ENCODE measurements around the gene C1orf52.

The C1orf52 gene

DNA sequence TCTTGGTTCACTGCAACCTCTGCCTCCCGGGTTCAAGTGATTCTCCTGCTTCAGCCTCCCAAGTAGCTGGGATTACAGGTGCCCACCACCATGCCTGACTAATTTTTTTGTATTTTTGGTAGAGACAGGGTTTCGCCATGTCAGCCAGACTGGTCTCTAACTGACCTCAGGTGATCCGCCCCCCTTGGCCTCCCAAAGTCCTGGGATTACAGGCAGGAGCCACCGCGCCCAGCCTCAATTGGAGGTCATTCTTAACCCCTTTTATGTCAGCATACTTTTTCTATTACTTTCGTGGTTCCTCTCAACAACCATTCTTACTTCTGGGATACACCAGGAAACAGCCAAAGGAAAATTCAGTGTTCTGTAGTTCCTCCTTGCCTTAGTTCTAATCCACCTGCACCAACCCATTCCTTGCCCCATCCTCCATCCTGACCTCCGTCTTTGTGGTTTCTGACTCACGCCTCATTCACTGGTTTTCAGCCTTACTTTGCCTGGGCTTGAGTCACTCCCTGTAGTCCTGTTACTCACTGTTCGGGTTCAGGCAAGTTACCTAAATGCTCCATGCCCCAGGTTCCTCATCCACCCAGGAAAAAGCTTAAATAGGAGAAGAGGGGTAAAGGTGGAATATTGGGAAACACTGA lies 29.9 kb upstream of the C1orf52 start:
- no peak for DNase-seq (ENCODE audit: low read depth)
- TF ChIP-seq, protein P1, sequence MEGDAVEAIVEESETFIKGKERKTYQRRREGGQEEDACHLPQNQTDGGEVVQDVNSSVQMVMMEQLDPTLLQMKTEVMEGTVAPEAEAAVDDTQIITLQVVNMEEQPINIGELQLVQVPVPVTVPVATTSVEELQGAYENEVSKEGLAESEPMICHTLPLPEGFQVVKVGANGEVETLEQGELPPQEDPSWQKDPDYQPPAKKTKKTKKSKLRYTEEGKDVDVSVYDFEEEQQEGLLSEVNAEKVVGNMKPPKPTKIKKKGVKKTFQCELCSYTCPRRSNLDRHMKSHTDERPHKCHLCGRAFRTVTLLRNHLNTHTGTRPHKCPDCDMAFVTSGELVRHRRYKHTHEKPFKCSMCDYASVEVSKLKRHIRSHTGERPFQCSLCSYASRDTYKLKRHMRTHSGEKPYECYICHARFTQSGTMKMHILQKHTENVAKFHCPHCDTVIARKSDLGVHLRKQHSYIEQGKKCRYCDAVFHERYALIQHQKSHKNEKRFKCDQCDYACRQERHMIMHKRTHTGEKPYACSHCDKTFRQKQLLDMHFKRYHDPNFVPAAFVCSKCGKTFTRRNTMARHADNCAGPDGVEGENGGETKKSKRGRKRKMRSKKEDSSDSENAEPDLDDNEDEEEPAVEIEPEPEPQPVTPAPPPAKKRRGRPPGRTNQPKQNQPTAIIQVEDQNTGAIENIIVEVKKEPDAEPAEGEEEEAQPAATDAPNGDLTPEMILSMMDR (IDR thresholded peaks at IDR 0.05; ENCODE audit: low read depth, low read length, missing control alignments) = no peak
- H3K4me3 ChIP-seq (ENCODE audit: low read depth, low read length) = no peak overlapping the region

DNA sequence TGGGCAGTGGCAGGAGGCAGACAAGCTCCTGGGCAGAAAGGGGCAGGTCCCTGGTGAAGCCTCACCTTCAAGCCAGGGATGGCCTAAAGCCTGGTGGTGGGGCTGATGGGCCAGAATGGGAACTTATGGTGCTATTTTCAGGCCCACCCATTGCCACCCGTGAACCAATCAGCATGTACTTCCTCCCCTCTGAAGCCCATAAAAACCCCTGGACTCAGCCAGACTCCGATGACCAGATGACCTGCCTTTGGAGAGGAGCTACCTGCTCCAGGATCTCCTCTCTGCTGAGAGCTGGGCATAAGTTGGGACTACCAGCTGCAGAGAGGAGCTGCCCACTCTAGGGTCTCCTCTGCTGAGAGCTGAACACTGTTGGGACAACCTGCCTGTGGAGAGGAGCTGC lies 24.7 kb upstream of the C1orf52 start:
- DNase-seq (ENCODE audit: low read depth) = no peak
- no peak overlapping the region for H3K4me3 ChIP-seq (ENCODE audit: low read depth, low read length)
- TF ChIP-seq, protein P1 (IDR thresholded peaks at IDR 0.05; ENCODE audit: low read depth, low read length, missing control alignments) = no peak

DNA sequence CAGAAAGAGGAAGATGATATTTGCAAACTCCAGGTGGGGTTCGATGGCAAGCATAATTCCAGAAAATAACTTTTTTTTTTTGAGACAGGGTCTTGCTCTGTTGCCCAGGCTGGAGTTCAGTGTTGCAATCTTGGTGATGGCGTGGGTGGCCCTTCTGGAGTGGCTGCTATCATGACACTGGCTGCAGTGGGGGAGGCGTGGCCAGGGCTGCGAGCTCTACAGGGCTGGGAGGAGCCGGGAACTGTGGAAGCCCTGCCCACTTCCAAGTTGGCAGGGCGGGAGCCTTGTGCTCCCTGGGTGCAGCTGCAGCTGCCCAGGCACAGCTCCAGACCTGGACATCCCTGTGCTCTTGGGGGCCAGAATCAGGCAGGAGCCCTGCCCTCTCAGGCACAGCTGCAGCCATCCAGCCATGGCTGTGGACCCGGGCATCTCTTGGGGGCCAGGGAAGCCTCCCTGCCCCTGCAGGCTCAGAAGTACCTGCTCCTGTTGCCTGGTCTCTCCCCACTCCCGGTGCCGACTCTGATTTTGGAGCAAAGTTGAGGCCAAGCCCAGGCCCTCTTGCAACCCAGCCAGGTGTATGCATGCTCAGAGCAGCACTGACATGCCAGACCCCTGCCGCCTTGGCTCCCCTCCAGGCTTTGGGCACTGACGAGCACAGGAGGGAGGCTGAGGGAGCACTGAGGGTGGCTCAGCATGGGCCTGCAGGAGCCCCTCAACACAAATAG lies 24.2 kb upstream of the C1orf52 start:
- TF ChIP-seq, protein P1 (IDR thresholded peaks at IDR 0.05; ENCODE audit: low read depth, low read length, missing control alignments) = no peak
- H3K4me3 ChIP-seq (ENCODE audit: low read depth, low read length) = no peak overlapping the region
- DNase-seq (ENCODE audit: low read depth) = no peak

DNA sequence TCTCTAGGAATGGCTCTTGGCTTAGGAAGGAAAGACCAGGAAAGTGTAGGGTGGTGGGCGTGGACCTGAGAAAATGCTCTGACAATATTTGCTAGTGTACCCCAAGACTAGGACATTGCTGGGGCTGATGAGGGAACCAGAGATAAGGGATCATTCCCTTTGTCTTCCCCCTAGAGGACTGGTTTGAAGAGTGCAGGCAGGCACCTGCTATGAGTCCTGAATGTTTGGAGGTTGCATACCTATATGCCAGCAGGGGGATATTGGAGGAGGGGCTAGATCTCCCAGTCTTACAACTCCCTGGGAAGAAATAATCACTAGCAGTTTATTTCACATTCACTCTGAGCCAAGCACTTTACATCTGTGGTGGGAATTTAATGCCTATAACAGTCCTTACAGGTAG lies 23.0 kb upstream of the C1orf52 start:
- H3K4me3 ChIP-seq (ENCODE audit: low read depth, low read length) = no peak overlapping the region
- DNase-seq (ENCODE audit: low read depth) = no peak
- TF ChIP-seq, protein P1 (IDR thresholded peaks at IDR 0.05; ENCODE audit: low read depth, low read length, missing control alignments) = peak; percentile 25

DNA sequence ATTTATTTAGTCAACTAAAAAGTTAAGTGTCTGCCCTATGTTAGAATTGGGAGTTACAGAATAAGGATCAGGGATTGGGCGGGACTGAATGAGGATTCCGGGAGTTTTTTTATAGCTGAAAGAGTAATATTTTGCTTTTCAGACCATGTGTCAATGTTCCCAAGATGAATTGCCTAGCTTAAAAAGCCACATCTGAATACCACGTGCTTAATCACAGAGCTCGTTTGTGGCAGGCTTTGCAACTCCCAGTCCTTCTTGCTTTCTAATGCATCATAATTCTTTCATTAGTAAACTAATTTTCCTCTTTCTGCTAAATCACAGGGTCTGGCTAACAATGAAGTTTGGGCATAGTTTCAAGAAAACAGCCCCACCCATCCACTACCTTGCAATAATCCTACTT lies 21.2 kb upstream of the C1orf52 start:
- no peak overlapping the region for H3K4me3 ChIP-seq (ENCODE audit: low read depth, low read length)
- TF ChIP-seq, protein P1 (IDR thresholded peaks at IDR 0.05; ENCODE audit: low read depth, low read length, missing control alignments) = no peak
- no peak for DNase-seq (ENCODE audit: low read depth)

DNA sequence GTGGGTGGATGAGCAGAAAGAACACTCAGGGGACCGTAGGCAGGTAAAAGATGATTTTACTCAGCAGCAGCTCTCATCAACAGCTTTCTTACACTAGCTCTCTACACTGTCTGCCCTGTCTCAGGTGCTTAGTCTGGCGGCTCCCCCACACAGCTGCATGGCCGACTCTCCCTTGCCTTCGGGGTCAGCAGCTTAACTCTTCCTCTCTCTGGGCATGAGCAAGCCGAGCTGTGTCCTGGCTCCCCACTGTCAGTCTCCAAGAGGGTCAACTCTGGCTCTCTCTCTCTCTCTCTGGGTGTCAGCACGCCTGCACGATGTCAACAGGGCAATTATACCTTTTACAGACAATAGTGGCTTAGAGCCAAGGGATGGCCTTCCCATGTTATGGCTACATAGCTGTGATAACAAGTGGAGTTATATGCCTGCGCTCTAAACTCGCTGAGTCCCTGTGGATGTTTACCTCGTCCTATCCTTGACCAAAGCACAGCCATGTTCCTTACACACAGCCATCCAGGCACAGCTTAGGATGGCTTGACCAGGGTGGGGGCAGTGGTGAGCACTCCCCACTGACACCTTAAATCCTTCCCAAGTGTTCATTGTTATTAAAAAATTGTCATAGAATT lies 20.1 kb upstream of the C1orf52 start:
- TF ChIP-seq, protein P1 (IDR thresholded peaks at IDR 0.05; ENCODE audit: low read depth, low read length, missing control alignments) = no peak
- no peak overlapping the region for H3K4me3 ChIP-seq (ENCODE audit: low read depth, low read length)
- DNase-seq (ENCODE audit: low read depth) = no peak
